HPDE6-E6E7 (cell line): Measurements from ENCODE around the gene ROBO1.
A peak's percentile ranks its signal among the peaks of the same experiment; 100 is the strongest.

Source experiments
- DNase-seq: peaks from one replicate; pipeline ENCODE4 v3.0.0; 2011; ENCODE audit warnings: missing footprints; ENCODE audit errors: extremely low spot score

ROBO1 gene

GRCh38 chr3:78634316-78634715, 1133.5 kb downstream of the ROBO1 start:
- DNase-seq: no peak

- no peak for DNase-seq
Observed at GRCh38 chr3:78633626-78634025, 1134.2 kb downstream of the ROBO1 start.

DNA sequence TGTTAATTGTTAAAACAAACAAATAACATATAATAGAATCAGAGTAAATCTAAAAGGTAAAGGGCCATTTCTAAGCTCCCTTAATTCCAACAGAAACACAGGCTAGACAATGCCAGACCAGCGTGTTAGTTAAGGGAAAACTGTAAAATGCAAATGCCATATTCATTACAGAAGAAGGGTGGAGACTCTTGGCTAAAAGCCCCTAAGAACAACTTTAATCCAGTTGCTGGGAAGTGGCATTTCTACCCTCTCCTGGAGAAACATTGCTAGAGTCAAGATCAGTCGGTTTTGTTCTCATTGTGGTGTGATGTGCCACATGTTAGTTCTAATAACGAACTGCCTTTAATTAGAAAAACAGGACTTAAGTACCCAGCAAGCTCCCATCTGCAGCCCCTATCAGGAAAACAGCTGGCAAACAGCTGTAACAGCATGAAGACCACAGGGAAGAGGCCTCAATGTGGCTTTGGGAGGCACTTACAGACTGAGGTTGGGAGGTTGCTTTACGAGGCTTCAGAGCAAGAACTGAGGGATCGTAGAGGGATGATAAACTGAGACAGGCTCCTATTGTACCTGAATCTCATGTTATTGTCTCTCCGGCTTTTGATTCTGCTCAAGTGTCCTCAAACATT, 1134.8 kb downstream of the ROBO1 start:
- DNase-seq: no peak

GRCh38 chr3:78629544-78629943, 1138.3 kb downstream of the ROBO1 start:
- no peak for DNase-seq

- no peak for DNase-seq
Observed at GRCh38 chr3:78621061-78621716, 1146.6 kb downstream of the ROBO1 start.

DNA sequence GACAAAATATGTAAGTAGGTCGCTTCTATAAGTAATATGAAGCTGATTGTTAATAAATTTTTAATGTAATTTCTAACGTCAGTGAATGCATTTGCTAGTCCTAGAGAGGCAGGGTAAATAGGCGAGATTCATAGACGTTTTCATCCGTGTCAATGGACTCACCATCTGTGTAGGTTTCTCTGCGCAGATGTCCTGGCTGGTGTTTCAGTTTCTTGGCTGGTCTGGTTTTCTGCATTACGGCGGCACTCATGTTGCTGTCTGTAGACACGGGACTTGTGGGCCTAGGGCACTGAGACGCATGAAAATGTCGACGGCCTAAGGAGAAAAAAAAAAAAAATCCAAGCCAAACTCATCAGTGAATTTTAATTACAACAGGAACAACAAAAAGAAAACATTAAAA, 1153.3 kb downstream of the ROBO1 start:
- DNase-seq: no peak

DNA sequence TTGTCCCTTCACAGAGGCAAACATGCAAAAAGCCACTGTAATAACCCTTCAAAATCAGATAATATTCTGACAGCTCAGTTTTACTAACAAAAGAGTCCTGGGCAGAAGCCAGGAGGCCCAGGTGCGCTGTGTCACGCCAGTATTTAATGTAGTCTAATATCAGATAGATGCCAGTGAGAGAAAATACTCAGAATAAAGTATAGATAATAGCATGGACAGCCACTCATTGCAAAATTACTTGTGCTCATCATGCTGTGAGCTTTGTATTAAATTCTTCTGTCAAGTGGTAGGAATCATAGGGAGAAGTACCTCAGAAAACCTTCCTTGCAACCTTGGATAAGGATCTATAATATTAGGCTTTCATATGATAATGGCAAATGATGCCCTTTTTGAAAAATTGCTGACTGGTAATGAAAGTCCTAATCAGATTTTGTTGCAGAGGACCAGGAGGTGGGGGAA, 1154.3 kb downstream of the ROBO1 start:
- DNase-seq: no peak

GRCh38 chr3:78611278-78611677, 1156.5 kb downstream of the ROBO1 start:
- DNase-seq: no peak

GRCh38 chr3:78610462-78611125, 1157.2 kb downstream of the ROBO1 start:
- no peak for DNase-seq

DNA sequence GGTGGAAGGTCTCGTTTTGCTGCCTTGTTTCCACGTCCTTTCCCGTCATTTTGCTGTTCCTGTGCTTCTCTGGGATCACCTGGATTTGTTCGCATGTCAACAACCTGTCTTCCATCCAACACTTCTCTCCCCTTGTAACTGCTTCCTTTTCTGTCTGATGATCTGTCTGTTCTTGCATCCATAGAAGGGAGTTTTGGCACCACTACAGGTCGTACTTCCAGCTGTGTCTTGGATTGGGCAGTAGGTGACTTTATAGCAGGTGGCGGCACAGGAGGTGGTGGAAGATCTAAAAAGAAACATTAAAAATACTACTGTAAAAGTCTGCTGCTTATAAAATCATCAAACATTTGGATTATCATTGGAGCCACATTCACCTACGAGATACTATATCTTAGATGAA, 1161.0 kb downstream of the ROBO1 start:
- no peak for DNase-seq

DNA sequence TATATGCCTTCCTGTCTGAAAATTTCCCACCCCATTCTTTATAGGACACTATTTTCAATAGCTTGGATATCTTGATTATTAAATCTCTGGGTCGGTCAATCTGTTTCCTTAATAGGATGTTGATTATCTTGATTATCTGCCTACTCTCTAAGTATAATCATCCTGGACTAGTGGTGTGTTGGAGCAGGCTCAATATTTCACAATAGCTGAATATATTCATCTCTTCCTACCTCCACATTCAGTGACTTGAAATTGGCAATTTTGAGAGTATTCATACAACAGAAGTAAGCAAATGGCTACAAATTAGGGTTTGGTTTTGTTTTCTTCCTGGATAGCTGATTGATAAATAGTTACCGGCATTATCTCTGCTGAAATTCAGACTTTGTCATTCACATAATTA, 1162.6 kb downstream of the ROBO1 start:
- DNase-seq: no peak

DNA sequence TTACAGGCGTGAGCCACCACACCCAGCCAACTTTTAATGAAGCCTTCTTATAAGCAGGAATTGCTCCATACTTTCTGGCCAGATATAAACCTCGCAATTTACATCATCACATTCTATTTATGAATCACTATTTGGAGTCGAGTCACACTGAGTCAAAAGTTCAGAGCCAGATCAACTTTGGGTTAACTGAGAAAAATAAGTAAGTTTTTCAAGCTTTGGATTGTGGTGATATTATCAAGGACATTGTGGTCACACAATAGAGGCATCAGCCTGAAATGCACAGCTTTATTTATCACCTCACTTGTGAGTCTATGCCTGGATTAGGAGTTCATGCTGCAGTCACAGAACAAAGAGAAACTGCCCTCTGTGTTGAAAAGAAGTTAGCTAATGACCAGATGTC, 1163.5 kb downstream of the ROBO1 start:
- DNase-seq: peak; percentile 0

- DNase-seq: no peak
Observed at GRCh38 chr3:78601249-78601648, 1166.5 kb downstream of the ROBO1 start.

DNA sequence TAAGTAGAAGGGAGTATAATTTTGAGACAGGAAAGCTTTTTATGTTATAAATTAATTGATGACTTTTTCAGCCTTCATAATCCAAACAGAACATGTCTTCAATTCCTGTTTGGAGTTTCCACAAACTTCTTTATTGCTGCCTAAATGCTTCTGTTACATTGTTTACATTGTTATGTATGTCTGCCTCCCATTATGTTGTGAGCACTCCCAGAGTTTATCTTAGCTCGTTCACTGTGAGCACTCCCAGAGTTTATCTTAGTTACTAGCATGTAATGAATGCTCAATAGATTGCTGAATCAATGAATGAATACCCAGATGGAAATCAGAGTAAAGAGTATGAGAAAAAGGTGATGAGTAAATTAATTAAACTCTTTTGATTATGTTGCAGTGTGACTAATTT, 1178.0 kb downstream of the ROBO1 start:
- no peak for DNase-seq

DNA sequence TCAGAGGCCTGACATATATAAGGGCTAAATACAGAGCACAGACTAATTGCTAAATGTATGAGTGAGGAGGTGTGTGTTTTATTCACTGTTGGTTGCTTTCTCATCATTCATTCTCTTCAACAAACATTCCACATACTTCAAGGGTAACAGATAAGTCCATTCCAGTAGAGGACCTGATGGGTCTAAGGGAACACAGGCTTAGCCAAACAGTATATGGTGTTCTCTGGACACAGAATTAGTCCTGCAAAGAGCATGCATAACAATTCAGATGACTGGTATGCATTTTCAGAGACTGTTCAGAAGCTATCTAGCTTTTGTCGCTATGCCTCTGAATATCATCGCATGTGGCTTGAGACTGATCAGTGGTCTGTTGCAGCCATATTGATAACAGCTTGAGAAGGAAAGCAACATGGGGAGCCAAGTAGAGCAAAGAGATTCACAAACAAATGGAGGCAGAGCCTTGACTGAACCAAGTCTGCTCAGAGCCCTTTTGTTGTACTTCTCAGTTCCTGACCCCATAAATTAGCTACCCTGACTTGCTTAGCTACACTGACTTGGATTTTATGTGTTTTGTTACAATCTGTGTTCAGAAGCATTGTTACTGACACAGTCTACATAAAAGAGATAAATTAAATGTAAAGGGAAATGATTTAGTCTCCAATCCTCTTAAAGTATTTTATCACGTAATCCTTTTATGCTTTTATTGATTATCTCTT, 1178.7 kb downstream of the ROBO1 start:
- no peak for DNase-seq

DNA sequence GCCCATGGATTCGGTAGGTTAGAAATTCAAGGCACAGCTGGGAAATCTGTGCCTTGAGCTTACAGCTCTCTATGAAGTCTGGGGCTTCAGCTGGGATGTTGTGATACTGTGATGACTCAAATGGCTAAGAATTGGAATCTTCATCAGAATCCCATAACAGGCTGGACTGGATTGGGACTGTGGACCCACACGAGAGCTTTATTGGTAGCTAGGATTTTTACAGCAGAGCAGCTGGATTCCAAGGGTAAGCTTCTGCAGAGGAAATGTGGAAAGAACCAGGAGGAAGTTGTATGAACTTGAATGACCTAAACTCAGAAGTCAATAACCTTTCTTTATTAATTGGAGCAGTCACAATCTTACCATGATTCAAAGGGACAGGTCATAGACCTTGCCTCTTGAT, 1187.1 kb downstream of the ROBO1 start:
- no peak for DNase-seq

DNA sequence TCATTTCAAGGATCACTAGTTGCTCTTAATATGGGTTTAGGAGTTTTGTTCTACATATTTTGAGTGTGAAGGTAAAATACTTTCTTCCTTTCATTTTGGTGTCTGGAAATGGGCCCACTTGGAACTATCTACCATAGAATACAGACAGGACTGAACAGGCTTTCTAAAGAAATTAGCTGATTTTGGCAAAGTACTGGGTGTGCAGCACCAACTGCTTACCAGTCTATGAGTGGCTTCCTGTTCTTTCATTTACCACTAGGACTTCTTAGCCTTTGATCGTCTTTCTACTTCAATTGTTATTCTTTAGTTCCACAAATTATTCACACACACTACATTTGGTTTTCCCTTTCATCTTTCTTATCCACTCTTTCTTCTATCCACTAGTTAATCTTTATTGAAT, 1196.3 kb downstream of the ROBO1 start:
- no peak for DNase-seq

GRCh38 chr3:78570496-78570895, 1197.3 kb downstream of the ROBO1 start:
- no peak for DNase-seq

DNA sequence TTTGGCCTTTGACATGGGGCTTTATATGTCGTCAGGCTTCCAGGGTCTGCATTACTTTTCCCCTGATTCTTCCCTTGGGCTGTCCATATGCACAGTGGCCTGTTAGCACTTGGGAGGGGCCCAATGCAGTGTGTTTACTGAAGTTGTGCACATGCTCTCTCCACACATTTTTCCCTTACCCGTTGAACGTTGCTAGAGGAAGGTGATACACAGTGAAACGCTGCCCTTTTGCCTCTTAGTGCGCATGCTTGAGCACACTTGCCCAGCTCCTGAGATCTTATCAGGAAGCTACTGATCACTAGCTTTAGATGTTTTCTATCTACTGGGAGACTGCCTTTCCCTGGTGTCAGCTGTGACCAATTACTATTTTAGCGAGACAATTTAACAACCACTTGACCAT, 1198.0 kb downstream of the ROBO1 start:
- DNase-seq: no peak

DNA sequence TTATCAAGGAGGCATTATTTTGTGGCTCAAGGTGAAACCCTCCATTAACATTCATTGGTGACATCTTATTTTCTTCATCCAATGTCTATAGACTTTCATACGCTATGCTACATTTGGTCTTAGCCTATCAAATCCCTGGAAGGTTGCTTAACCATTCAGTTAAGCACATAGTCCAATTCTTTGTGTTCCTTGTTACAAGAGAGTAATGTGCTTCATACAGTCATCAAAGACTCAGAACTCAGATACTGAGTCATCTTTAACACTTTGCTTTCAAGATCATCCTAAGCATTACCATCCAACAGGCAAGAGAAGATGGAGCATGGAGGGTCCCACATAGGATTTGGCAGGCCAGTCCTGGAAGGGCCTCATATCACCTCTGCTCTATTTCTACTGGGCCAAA, 1202.1 kb downstream of the ROBO1 start:
- no peak for DNase-seq

DNA sequence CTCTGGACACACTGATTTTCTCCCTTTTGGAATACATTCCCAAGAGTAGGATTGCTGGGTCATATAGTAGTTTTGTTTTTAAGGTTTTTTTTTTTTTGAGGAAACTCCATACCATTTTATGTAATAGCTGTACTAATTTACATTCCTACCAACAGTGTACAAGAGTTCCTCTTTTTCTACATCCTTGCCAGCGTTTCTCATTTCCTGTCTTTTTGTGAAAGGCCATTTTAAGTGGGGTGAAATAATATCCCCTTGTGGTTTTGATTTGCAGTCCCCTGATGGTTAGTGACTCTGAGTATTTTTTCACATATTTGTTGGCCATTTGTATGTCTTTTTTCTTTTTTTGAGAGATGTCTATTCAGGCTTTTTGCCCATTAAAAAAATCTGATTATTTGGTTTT, 1205.5 kb downstream of the ROBO1 start:
- DNase-seq: no peak
